ENCODE data around the gene DNAL1. TPM values are rescaled to one million over a fixed set of nuclear protein-coding genes. Genes with fewer than 3 reads are reported as not detected.
A peak's percentile ranks its signal among the peaks of the same experiment; 100 is the strongest.

DNAL1 gene
- total and polyA plus RNA-seq, 2 of the 13 experiments (the other 11 are each of a cell fraction or from before 2014, with no cell fraction given), result 1.4 to 13.3 TPM

GRCh38 chr14:73612339-73613045 lies 32.3 kb upstream of the DNAL1 start, which contains the start of gene ACOT6 (continued):
- TF ChIP-seq ZNF577 (CRISPR knock-in tag; IDR thresholded peaks at IDR 0.05; ENCODE audit: borderline replicate concordance, low read depth) (no peak), MED1 (CRISPR knock-in tag; IDR thresholded peaks at IDR 0.05) (peak; percentile 60), NR3C1 (CRISPR knock-in tag; IDR thresholded peaks at IDR 0.05) (no peak), ZNF296 (CRISPR knock-in tag; conservative IDR thresholded peaks at IDR 0.05) (0 out of 2 replicates have a peak, but pooled peaks have one; percentile 28), KDM1A (CRISPR knock-in tag; IDR thresholded peaks at IDR 0.05) (no peak), ZNF652 (CRISPR knock-in tag; IDR thresholded peaks at IDR 0.05; ENCODE audit: borderline replicate concordance, low read depth) (0 out of 2 replicates have a peak, but pooled peaks have one; percentile 40), SRSF9 (IDR thresholded peaks at IDR 0.05; ENCODE audit: borderline replicate concordance, insufficient read depth, low read depth, low read length, poor library complexity, severe bottlenecking) (no peak), ZBTB7B (CRISPR knock-in tag; IDR thresholded peaks at IDR 0.05) (no peak), FIP1L1 (IDR thresholded peaks at IDR 0.05; ENCODE audit: borderline replicate concordance, insufficient read depth, low read depth, low read length) (no peak), NRL (CRISPR knock-in tag; IDR thresholded peaks at IDR 0.05; ENCODE audit: borderline replicate concordance) (no peak), GMEB1 (CRISPR knock-in tag; IDR thresholded peaks at IDR 0.05; ENCODE audit: borderline replicate concordance) (no peak), ATM (IDR thresholded peaks at IDR 0.05; ENCODE audit: borderline replicate concordance) (no peak), TRAFD1 (CRISPR knock-in tag; IDR thresholded peaks at IDR 0.05; ENCODE audit: borderline replicate concordance) (no peak), ZNF788 (CRISPR knock-in tag; IDR thresholded peaks at IDR 0.05; ENCODE audit: borderline replicate concordance) (no peak), SOX6 (IDR thresholded peaks at IDR 0.05) (no peak), SOX6 (CRISPR knock-in tag; IDR thresholded peaks at IDR 0.05) (no peak), ZNF292 (CRISPR knock-in tag; IDR thresholded peaks at IDR 0.05; ENCODE audit: borderline replicate concordance, low read depth) (peak; percentile 63; the same call in 1 of the 2 replicates), CREB1 (IDR thresholded peaks at IDR 0.05) (no peak), CREB1 (CRISPR knock-in tag; IDR thresholded peaks at IDR 0.05) (no peak), FOXO4 (CRISPR knock-in tag; conservative IDR thresholded peaks at IDR 0.05) (0 out of 2 replicates have a peak, but pooled peaks have one; percentile 78), ASH2L (IDR thresholded peaks at IDR 0.05; ENCODE audit: insufficient read length, low read depth, low read length) (peak; percentile 62), TFE3 (CRISPR knock-in tag; IDR thresholded peaks at IDR 0.05) (0 out of 2 replicates have a peak, but pooled peaks have one; percentile 13), KLF12 (CRISPR knock-in tag; IDR thresholded peaks at IDR 0.05; ENCODE audit: borderline replicate concordance) (peak; percentile 56; the same call in 1 of the 2 replicates)

All from HepG2 (cell line).